H1 (cell line): Measurements from ENCODE around the gene PRKCA. TPM values are rescaled to one million over a fixed set of nuclear protein-coding genes. Genes with fewer than 3 reads are reported as not detected.

Experiments
- CEBPB ChIP-seq: IDR thresholded peaks from 2 replicates; pipeline ENCODE4 v1.6.1; 2012; ENCODE audit warnings: low read depth, low read length
- CHD7 ChIP-seq: fragments of 300-600 bp; sonication (generic); IDR thresholded peaks from 2 replicates; pipeline ENCODE4 v1.7.1; 2012; ENCODE audit warnings: low read length, moderate library complexity, mild to moderate bottlenecking, inconsistent platforms; ENCODE audit not compliant: insufficient replicate concordance
- CREB1 ChIP-seq: IDR thresholded peaks from 2 replicates; pipeline ENCODE4 v1.6.1; 2012; ENCODE audit warnings: inconsistent platforms
- GABPA ChIP-seq: IDR thresholded peaks from 2 replicates; pipeline ENCODE4 v1.6.1; 2011; ENCODE audit warnings: mild to moderate bottlenecking, low read length, moderate library complexity, borderline replicate concordance; ENCODE audit not compliant: insufficient read depth
- HDAC2 ChIP-seq, 2 experiments: fragments of 300-600 bp in 1 of 2; sonication (generic) in 1 of 2; IDR thresholded peaks; 2 replicates each; pipeline ENCODE4 v1.6.1; 2011 to 2012; ENCODE audit warnings: low read depth in 2 of 2, low read length in 2 of 2, mild to moderate bottlenecking in 2 of 2, moderate library complexity in 2 of 2, borderline replicate concordance in 1 of 2, inconsistent platforms in 1 of 2
- HDAC6 ChIP-seq: IDR thresholded peaks from one replicate; pipeline ENCODE4 v1.7.1; 2012; ENCODE audit warnings: low read depth, mild to moderate bottlenecking, inconsistent platforms, low read length, moderate library complexity
- POLR2A ChIP-seq, 2 experiments: IDR thresholded peaks; 1 replicate in 1 of 2; 2 replicates in 1 of 2; pipeline ENCODE4 v1.6.1; 2011; ENCODE audit warnings: low read depth in 2 of 2, low read length in 2 of 2, mild to moderate bottlenecking in 2 of 2; ENCODE audit errors: control extremely low read depth in 1 of 2
- RXRA ChIP-seq: IDR thresholded peaks from 2 replicates; pipeline ENCODE4 v1.6.1; 2011; ENCODE audit warnings: low read depth, mild to moderate bottlenecking, low read length, moderate library complexity; ENCODE audit not compliant: insufficient read depth
- USF2 ChIP-seq: IDR thresholded peaks from 2 replicates; pipeline ENCODE4 v1.6.1; 2011; ENCODE audit warnings: low read length, improper control_type of control experiment
- ZNF274 ChIP-seq: IDR thresholded peaks from 2 replicates; pipeline ENCODE4 v1.7.0; 2012; ENCODE audit warnings: low read length, borderline replicate concordance; ENCODE audit errors: extremely low read depth
- polyA plus RNA-seq, 7 experiments: library from polyadenylated mRNA; depleted of rRNA in 3 of 7; stranded (reverse) in 5 of 7; unstranded in 2 of 7; fragments of >200 nt in 5 of 7; fragments of 200-250 nt in 2 of 7; gene quantifications; 1 replicate in 5 of 7; 2 replicates in 1 of 7; 4 replicates in 1 of 7; pipeline versions ENCODE4 v1.2.1 to v1.2.3, GENCODE V29; 2011 to 2013; ENCODE audit warnings: missing spikeins in 2 of 7, mixed read lengths in 2 of 7
- total RNA-seq: library from RNA; stranded (reverse); fragmentation: NEBNext Ultra II Directional; extraction: Animal tissue kit (Norgen Biotek cat#: 25700); gene quantifications from 2 replicates; pipeline ENCODE4 v1.2.1, GENCODE V29; 2021

PRKCA gene
- total and polyA plus RNA-seq, 2 of the 8 experiments (the other 6 are each of a cell fraction or from before 2014, with no cell fraction given) = 5.8 to 17.8 TPM

GRCh38 chr17:66564992-66565465 is 262.6 kb downstream of the PRKCA start (continued):
- peak; percentile 43 for TF ChIP-seq CHD7
- peak in 1 of 2 experiments; percentile 66; a peak in 1 of 4 replicates for TF ChIP-seq HDAC2 (IDR thresholded peaks at IDR 0.05; ENCODE audit: borderline replicate concordance in 1 of 2, low read depth in 2 of 2, low read length in 2 of 2)
- no peak for TF ChIP-seq USF2
- no peak for TF ChIP-seq ZNF274
- TF ChIP-seq CEBPB = peak; percentile 79
- peak; percentile 77; the same call in 1 of the 2 replicates for TF ChIP-seq GABPA
- TF ChIP-seq POLR2A (IDR thresholded peaks at IDR 0.05; ENCODE audit: control extremely low read depth in 1 of 2, low read depth in 2 of 2, low read length in 2 of 2) = no peak
- no peak for TF ChIP-seq CREB1
- no peak for TF ChIP-seq RXRA
- TF ChIP-seq HDAC6 = no peak
